Measurements from ENCODE around the gene GLUD1.
"Not testable (repeated sequence)": the region's sequence is repeated elsewhere in the genome, so short reads cannot be mapped to it uniquely, and the experiment has no call there.

DNA sequence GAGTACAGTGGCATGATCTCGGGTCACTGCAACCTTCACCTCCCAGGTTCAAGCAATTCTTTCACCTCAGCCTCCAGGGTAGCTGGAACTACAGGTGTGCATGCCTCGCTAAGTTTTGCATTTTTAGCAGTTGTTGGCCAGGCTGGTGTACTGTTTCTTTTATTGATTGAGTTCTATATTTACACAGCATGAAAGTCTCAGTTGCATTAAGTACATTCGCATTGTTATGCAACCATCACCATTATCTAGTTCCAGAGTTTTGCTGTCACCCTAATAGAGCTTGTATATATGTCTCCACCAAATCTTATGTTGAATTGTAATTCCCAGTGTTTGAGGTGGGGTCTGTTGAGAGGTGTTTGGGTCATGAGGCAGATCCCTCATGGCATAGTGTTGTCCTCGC, 28.7 kb upstream of the GLUD1 start:
- not testable (repeated sequence) for TF ChIP-seq ZSCAN30 (tag by site-specific recombination; IDR thresholded peaks at IDR 0.05); GFI1B (tag by site-specific recombination; IDR thresholded peaks at IDR 0.05); ZNF248 (tag by site-specific recombination; IDR thresholded peaks at IDR 0.05); ZNF433 (tag by site-specific recombination; IDR thresholded peaks at IDR 0.05; ENCODE audit: low read depth); OSR2 (tag by site-specific recombination; IDR thresholded peaks at IDR 0.05); HOXC10 (CRISPR knock-in tag; IDR thresholded peaks at IDR 0.05); MYNN (tag by site-specific recombination; IDR thresholded peaks at IDR 0.05; ENCODE audit: borderline replicate concordance)
- TF ChIP-seq, protein P1, sequence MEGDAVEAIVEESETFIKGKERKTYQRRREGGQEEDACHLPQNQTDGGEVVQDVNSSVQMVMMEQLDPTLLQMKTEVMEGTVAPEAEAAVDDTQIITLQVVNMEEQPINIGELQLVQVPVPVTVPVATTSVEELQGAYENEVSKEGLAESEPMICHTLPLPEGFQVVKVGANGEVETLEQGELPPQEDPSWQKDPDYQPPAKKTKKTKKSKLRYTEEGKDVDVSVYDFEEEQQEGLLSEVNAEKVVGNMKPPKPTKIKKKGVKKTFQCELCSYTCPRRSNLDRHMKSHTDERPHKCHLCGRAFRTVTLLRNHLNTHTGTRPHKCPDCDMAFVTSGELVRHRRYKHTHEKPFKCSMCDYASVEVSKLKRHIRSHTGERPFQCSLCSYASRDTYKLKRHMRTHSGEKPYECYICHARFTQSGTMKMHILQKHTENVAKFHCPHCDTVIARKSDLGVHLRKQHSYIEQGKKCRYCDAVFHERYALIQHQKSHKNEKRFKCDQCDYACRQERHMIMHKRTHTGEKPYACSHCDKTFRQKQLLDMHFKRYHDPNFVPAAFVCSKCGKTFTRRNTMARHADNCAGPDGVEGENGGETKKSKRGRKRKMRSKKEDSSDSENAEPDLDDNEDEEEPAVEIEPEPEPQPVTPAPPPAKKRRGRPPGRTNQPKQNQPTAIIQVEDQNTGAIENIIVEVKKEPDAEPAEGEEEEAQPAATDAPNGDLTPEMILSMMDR (tag by site-specific recombination; IDR thresholded peaks at IDR 0.05) = not testable (repeated sequence)
- TF ChIP-seq, protein P2, sequence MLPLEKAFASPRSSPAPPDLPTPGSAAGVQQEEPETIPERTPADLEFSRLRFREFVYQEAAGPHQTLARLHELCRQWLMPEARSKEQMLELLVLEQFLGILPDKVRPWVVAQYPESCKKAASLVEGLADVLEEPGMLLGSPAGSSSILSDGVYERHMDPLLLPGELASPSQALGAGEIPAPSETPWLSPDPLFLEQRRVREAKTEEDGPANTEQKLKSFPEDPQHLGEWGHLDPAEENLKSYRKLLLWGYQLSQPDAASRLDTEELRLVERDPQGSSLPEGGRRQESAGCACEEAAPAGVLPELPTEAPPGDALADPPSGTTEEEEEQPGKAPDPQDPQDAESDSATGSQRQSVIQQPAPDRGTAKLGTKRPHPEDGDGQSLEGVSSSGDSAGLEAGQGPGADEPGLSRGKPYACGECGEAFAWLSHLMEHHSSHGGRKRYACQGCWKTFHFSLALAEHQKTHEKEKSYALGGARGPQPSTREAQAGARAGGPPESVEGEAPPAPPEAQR (tag by site-specific recombination; IDR thresholded peaks at IDR 0.05) = not testable (repeated sequence)
- TF ChIP-seq, protein P3, sequence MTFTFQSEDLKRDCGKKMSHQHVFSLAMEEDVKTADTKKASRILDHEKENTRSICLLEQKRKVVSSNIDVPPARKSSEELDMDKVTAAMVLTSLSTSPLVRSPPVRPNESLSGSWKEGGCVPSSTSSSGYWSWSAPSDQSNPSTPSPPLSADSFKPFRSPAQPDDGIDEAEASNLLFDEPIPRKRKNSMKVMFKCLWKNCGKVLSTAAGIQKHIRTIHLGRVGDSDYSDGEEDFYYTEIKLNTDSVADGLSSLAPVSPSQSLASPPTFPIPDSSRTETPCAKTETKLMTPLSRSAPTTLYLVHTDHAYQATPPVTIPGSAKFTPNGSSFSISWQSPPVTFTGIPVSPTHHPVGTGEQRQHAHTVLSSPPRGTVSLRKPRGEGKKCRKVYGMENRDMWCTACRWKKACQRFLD (tag by site-specific recombination; IDR thresholded peaks at IDR 0.05) = not testable (repeated sequence)
- TF ChIP-seq, protein P4, sequence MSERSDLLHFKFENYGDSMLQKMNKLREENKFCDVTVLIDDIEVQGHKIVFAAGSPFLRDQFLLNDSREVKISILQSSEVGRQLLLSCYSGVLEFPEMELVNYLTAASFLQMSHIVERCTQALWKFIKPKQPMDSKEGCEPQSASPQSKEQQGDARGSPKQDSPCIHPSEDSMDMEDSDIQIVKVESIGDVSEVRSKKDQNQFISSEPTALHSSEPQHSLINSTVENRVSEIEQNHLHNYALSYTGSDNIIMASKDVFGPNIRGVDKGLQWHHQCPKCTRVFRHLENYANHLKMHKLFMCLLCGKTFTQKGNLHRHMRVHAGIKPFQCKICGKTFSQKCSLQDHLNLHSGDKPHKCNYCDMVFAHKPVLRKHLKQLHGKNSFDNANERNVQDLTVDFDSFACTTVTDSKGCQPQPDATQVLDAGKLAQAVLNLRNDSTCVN (tag by site-specific recombination; optimal IDR thresholded peaks at IDR 0.05) = not testable (repeated sequence)
